SK-N-SH (cell line): ENCODE data around the gene RAMACL.

ENCODE experiments used
- CHD2 ChIP-seq: fragments of 150-350 bp; IDR thresholded peaks from 2 replicates; pipeline ENCODE4 v1.6.1; 2018; ENCODE audit warnings: low read length; ENCODE audit not compliant: partially characterized antibody
- CTCF ChIP-seq: fragments of 200-600 bp; sonication (generic); IDR thresholded peaks from 2 replicates; pipeline ENCODE4 v1.6.1; 2017; ENCODE audit warnings: antibody characterized with exemption, mild to moderate bottlenecking, moderate library complexity
- GATA2 ChIP-seq: sonication (generic); formaldehyde crosslinking; IDR thresholded peaks from 2 replicates; pipeline ENCODE4 v1.5.0; 2020; ENCODE audit warnings: mild to moderate bottlenecking, missing genetic modification reagents
- JUND ChIP-seq: IDR thresholded peaks from 2 replicates; pipeline ENCODE4 v1.4.0; 2012
- MXI1 ChIP-seq: IDR thresholded peaks from 2 replicates; pipeline ENCODE4 v1.6.1; 2012; ENCODE audit warnings: mild to moderate bottlenecking, low read depth, low read length, improper control_type of control experiment
- POLR2AphosphoS5 ChIP-seq: IDR thresholded peaks from 2 replicates; pipeline ENCODE4 v1.6.1; 2012; ENCODE audit warnings: low read depth, low read length
- RAD21 ChIP-seq: IDR thresholded peaks from 2 replicates; pipeline ENCODE4 v1.6.1; 2012; ENCODE audit warnings: mild to moderate bottlenecking, low read length
- REST ChIP-seq: IDR thresholded peaks from 2 replicates; pipeline ENCODE4 v1.6.1; 2012; ENCODE audit warnings: mild to moderate bottlenecking, low read depth, low read length, moderate library complexity
- TAF1 ChIP-seq: IDR thresholded peaks from 2 replicates; pipeline ENCODE4 v1.6.1; 2012; ENCODE audit warnings: low read depth, mild to moderate bottlenecking, low read length, moderate library complexity, borderline replicate concordance

GRCh38 chr6:166595949-166596348 is 9.5 kb upstream of the RAMACL start:
- no peak for TF ChIP-seq JUND
- TF ChIP-seq TAF1: no peak
- no peak for TF ChIP-seq GATA2 (CRISPR knock-in tag)
- TF ChIP-seq CHD2: no peak
- TF ChIP-seq POLR2AphosphoS5: no peak
- TF ChIP-seq MXI1: no peak
- no peak for TF ChIP-seq RAD21
- TF ChIP-seq CTCF: no peak
- TF ChIP-seq REST: no peak
